Suprapubic skin (tissue), 4 donors: ENCODE measurements around the gene TFAP2A. TPM values are rescaled to one million over a fixed set of nuclear protein-coding genes. Genes with fewer than 3 reads are reported as not detected.

ENCODE experiments used
- DNase-seq, 2 donors: peaks; one replicate each; pipeline ENCODE4 v3.0.0-alpha.2; 2019; ENCODE audit warnings: low spot score in 2 of 2
- H3K27ac ChIP-seq: fragments of 200-600 bp; sonication (generic); one replicate; pipeline ENCODE4 v1.5.1; 2019
- H3K27me3 ChIP-seq: fragments of 200-600 bp; sonication (generic); one replicate; pipeline ENCODE4 v1.5.1; 2019
- H3K36me3 ChIP-seq: fragments of 200-600 bp; sonication (generic); one replicate; pipeline ENCODE4 v1.5.1; 2019
- H3K4me1 ChIP-seq: fragments of 200-600 bp; sonication (generic); one replicate; pipeline ENCODE4 v1.5.1; 2019
- H3K4me3 ChIP-seq: fragments of 200-600 bp; sonication (generic); one replicate; pipeline ENCODE4 v1.5.1; 2019; ENCODE audit warnings: mild to moderate bottlenecking
- H3K9me3 ChIP-seq: fragments of 200-600 bp; sonication (generic); one replicate; pipeline ENCODE4 v1.5.1; 2019
- EP300 ChIP-seq: sonication (generic); formaldehyde crosslinking; IDR thresholded peaks from one replicate; pipeline ENCODE4 v1.6.1; 2017; ENCODE audit warnings: antibody characterized with exemption
- POLR2A ChIP-seq, 2 donors: fragments of 450-650 bp; IDR thresholded peaks; one replicate each; pipeline ENCODE4 v1.6.1; 2017; ENCODE audit warnings: antibody characterized with exemption in 2 of 2, mild to moderate bottlenecking in 2 of 2, moderate library complexity in 2 of 2
- POLR2AphosphoS5 ChIP-seq, 3 donors: sonication (generic); formaldehyde crosslinking; IDR thresholded peaks; one replicate each; pipeline ENCODE4 v1.6.1; 2017; ENCODE audit warnings: antibody characterized with exemption in 3 of 3
- WGBS: methylation state at CpG from one replicate; pipeline ENCODE4 v1.1.5; 2018; 5-methylcytosine and 5-hydroxymethylcytosine counted together
- total RNA-seq, 4 donors: library from RNA; depleted of rRNA; stranded (reverse); fragments of >200 nt; gene quantifications; one replicate each; pipeline ENCODE4 v1.1.0, GENCODE V29; 2016
- TF ChIP-seq, protein P1 (sequence below), 2 donors: fragments of 200-600 bp in 1 of 2; fragments of 450-650 bp in 1 of 2; sonication (generic) in 1 of 2; IDR thresholded peaks; one replicate each; pipeline ENCODE4 v1.5.1; 2016 to 2019; ENCODE audit warnings: antibody characterized with exemption in 2 of 2, mild to moderate bottlenecking in 1 of 2, moderate library complexity in 1 of 2

Gene TFAP2A
- total RNA-seq, 4 donors from 2014 or later, result 86.7 to 135 (median 91.9) TPM

DNA sequence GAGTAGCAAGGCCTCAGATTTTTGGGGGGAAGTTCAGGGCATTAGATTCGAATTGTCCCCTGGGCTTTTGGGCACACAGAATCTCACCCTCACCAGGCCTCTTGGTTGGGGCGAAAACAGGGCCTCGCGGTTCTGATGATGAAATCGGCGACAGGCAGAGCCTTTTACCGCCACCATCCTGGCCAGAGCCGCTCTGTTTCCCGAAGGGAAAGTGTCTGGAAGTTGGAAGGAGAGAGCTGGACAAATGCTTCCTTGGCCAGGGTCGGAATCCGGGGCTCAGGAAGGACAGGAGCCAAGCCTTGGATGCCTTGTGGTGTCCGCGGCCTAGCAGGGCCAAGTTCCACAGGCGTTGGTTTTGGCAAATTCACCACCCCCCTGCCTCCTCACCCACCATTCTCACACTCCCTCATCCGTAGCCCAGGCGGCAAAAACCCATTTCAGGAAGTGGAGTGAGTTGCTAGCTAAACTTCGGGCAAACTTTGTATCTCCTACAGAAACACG is 3.5 kb upstream of the TFAP2A start:
- Histone ChIP-seq H3K4me3 (peak overlapping the region; percentile 83), H3K36me3 (no peaks in the 10 kb centered on the region), H3K4me1 (peaks cover 52% of the 10 kb centered on the region), H3K27ac (peak overlapping the region; percentile 98), H3K27me3 (peaks cover 97% of the 10 kb centered on the region), H3K9me3 (no peaks in the 10 kb centered on the region)
- DNase-seq, result no peak
- no peak for TF ChIP-seq POLR2A (IDR thresholded peaks at IDR 0.05)
- 28% methylated on average over 18 of the region's 18 CpGs for WGBS

DNA sequence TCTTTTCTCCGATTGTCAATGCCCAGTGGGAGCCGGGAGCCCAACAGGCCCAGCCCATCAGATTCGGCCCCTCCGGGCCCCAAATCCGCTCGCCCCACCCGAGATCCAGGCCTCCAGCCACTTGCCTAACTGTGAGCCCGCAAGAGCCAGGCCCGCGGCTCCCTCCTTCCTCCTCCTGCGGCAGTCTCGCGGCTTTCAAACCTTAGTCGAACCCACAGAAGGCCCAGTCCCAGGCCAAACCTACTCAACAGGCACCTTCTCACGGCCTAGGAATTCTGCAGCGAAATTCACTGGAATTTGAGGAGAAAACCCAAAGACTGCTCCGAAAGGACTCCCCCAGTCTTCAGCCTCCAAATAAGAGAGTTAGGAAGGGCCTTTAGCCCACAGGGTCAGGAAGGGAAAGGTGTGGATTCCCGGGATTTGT is 2.8 kb upstream of the TFAP2A start:
- TF ChIP-seq POLR2AphosphoS5 (IDR thresholded peaks at IDR 0.05) (no peak), POLR2A (IDR thresholded peaks at IDR 0.05) (no peak), EP300 (no peak)
- TF ChIP-seq, protein P1, sequence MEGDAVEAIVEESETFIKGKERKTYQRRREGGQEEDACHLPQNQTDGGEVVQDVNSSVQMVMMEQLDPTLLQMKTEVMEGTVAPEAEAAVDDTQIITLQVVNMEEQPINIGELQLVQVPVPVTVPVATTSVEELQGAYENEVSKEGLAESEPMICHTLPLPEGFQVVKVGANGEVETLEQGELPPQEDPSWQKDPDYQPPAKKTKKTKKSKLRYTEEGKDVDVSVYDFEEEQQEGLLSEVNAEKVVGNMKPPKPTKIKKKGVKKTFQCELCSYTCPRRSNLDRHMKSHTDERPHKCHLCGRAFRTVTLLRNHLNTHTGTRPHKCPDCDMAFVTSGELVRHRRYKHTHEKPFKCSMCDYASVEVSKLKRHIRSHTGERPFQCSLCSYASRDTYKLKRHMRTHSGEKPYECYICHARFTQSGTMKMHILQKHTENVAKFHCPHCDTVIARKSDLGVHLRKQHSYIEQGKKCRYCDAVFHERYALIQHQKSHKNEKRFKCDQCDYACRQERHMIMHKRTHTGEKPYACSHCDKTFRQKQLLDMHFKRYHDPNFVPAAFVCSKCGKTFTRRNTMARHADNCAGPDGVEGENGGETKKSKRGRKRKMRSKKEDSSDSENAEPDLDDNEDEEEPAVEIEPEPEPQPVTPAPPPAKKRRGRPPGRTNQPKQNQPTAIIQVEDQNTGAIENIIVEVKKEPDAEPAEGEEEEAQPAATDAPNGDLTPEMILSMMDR (IDR thresholded peaks at IDR 0.05), result no peak
- H3K4me1 ChIP-seq, result peaks cover 56% of the 10 kb centered on the region
- peaks cover 98% of the 10 kb centered on the region for H3K27me3 ChIP-seq

DNA sequence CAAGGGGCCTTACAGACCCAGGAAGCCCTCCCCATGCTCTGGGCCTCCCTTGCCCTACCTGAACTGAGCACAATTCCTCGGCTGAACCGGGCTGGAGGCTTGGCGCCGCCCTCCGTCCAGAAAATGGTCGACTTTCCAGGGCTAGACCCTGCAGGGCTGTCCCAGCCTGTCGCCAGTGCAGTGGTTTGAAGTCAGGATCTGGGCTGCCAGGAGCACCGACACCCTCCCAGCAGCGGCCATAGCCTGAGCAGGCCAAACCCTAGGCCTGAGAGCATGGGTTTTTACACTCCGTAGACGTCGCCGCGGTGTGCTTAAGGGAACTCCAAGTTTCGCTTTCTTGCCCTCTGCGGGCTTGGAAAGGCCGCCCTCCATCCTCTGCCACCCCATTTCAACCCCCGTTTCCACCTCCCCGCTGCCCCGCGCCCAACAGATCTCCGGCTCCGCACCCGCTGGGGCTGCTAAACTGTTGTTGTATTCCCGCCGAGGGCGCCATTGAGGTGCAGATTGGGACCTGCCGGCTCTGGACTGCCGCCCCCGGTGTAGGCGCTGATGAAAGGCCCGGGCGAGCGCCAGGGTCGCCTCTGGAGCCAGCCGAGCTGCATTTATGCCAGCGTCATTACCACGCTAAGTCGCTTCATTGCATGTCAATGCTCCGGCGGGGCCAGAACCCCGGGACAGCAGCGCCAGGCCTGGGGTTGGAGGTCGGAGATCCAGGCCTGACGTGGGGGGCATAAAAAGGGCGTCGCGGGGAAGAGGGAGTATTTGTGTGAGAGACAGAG is 2.2 kb upstream of the TFAP2A start:
- H3K4me1 ChIP-seq, result peaks cover 58% of the 10 kb centered on the region
- H3K9me3 ChIP-seq, result no peaks in the 10 kb centered on the region
- H3K4me3 ChIP-seq, result peak overlapping the region; percentile 83
- peaks cover 95% of the 10 kb centered on the region for H3K27me3 ChIP-seq
- no peaks in the 10 kb centered on the region for H3K36me3 ChIP-seq
- DNase-seq, result no peak
- TF ChIP-seq POLR2A (IDR thresholded peaks at IDR 0.05) (no peak), POLR2AphosphoS5 (IDR thresholded peaks at IDR 0.05) (no peak), EP300 (no peak)
- TF ChIP-seq, protein P1 (IDR thresholded peaks at IDR 0.05), result no peak
- peak overlapping the region; percentile 98 for H3K27ac ChIP-seq
- WGBS, result 10% methylated on average over 33 of the region's 48 CpGs

More for the DNA sequence above, 2.8 kb upstream of the TFAP2A start:
- no peaks in the 10 kb centered on the region for H3K36me3 ChIP-seq
- peak overlapping the region; percentile 98 for H3K27ac ChIP-seq
- no peaks in the 10 kb centered on the region for H3K9me3 ChIP-seq
- peak overlapping the region; percentile 83 for H3K4me3 ChIP-seq
- no peak for DNase-seq
- 34% methylated on average over 17 of the region's 18 CpGs for WGBS

DNA sequence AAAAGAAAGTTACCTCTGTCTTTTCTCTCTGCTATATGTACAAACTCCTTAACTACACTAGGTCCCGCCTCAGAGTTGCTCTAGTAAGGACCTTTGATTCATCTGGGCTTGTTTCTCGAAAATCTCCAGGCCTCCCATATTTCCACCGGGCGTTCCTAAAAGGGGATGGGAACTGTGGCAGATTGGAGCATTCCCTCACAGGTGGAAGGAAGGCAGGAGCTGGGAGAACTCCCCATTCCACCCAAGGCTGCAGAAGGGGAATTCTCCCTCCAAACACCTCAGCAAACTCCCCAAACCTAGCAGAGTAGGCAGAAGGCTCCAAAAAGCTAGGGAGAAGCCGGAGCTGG is 1.6 kb upstream of the TFAP2A start:
- H3K9me3 ChIP-seq, result no peaks in the 10 kb centered on the region
- H3K27me3 ChIP-seq, result peaks cover 89% of the 10 kb centered on the region
- peak overlapping the region; percentile 98 for H3K27ac ChIP-seq
- WGBS, result 29% methylated on average over 4 of the region's 5 CpGs
- no peak for TF ChIP-seq POLR2AphosphoS5 (IDR thresholded peaks at IDR 0.05)
- no peak for TF ChIP-seq EP300
- TF ChIP-seq, protein P1 (IDR thresholded peaks at IDR 0.05), result no peak
- no peak for TF ChIP-seq POLR2A (IDR thresholded peaks at IDR 0.05)
- DNase-seq, result no peak
- H3K4me1 ChIP-seq, result peaks cover 59% of the 10 kb centered on the region
- peak overlapping the region; percentile 83 for H3K4me3 ChIP-seq
- no peaks in the 10 kb centered on the region for H3K36me3 ChIP-seq

GRCh38 chr6:10415617-10416480 is 975 bp upstream of the TFAP2A start:
- TF ChIP-seq POLR2AphosphoS5 (IDR thresholded peaks at IDR 0.05), result no peak
- TF ChIP-seq, protein P1 (IDR thresholded peaks at IDR 0.05), result no peak
- no peak for TF ChIP-seq EP300
- TF ChIP-seq POLR2A (IDR thresholded peaks at IDR 0.05), result no peak
- peaks cover 89% of the 10 kb centered on the region for H3K27me3 ChIP-seq

More at GRCh38 chr6:10415617-10416480, 975 bp upstream of the TFAP2A start:
- Histone ChIP-seq H3K4me3 (peak overlapping the region; percentile 83), H3K4me1 (peaks cover 58% of the 10 kb centered on the region), H3K9me3 (no peaks in the 10 kb centered on the region), H3K36me3 (no peaks in the 10 kb centered on the region), H3K27ac (peak overlapping the region; percentile 98)
- WGBS, result 14% methylated on average over 36 of the region's 36 CpGs
- DNase-seq, result no peak
